ENCODE measurements around the gene INA.

DNA sequence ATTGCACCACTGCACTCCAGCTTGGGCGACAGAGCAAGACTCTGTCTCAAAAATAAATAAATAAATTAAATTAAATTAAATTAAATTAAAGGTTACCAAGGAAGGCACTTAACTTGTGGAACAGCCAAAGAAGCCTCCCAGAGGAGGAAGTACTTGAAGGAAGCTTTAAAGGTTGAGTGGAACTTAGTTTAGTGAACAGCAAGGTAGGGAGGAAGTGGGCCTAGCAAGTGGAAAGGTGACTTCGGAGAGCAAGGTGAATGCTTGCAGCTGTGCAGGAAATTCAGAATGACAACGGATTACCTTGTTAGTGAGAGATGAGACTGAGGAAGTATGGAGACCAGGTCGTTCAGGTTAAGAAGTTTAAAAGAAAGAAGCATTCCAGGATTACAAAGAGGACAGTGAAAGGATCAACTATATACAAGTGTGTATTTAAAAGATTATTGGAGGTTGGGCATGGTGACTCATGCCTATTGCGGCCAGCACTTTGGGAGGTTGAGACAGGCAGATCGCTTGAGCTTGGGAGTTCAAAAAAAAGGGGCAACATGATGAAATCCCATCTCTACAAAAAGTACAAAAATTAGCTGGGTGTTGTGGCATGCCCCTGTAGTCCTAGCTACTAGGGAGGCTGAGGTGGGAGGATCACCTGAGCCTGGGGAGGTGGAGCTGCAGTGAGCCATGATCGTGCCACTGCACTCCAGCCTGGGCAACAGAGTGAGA is 44.0 kb upstream of the INA start:
- TF ChIP-seq POLR2A (IDR thresholded peaks at IDR 0.05) (no peak), EP300 (IDR thresholded peaks at IDR 0.05) (no peak)
- TF ChIP-seq, protein P1, sequence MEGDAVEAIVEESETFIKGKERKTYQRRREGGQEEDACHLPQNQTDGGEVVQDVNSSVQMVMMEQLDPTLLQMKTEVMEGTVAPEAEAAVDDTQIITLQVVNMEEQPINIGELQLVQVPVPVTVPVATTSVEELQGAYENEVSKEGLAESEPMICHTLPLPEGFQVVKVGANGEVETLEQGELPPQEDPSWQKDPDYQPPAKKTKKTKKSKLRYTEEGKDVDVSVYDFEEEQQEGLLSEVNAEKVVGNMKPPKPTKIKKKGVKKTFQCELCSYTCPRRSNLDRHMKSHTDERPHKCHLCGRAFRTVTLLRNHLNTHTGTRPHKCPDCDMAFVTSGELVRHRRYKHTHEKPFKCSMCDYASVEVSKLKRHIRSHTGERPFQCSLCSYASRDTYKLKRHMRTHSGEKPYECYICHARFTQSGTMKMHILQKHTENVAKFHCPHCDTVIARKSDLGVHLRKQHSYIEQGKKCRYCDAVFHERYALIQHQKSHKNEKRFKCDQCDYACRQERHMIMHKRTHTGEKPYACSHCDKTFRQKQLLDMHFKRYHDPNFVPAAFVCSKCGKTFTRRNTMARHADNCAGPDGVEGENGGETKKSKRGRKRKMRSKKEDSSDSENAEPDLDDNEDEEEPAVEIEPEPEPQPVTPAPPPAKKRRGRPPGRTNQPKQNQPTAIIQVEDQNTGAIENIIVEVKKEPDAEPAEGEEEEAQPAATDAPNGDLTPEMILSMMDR (IDR thresholded peaks at IDR 0.05) = no peak

All from ovary (tissue), 3 donors.